ENCODE data around the gene NPR2.

The NPR2 gene

DNA sequence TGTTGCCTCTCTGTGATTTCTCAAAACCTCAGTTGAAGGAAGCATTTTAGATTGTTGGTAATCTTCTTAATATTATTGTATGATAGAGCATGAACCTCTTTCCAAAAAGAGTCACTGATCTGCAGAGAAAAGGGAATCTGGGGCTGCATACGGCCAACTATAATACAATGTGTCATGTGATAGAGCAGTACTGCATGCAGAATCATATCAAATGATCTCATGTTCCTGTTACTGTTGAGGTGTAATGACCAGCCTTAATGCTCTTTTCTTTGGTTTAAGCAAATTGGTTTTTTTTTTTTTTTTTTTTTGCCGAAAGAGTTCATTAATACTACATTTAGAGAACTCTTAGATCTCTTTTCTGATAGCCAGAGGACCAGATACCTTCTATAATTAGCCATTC is 24.4 kb upstream of the NPR2 start:
- no peak for TF ChIP-seq ZFX (IDR thresholded peaks at IDR 0.05; ENCODE audit: borderline replicate concordance)
- TF ChIP-seq, protein P1, sequence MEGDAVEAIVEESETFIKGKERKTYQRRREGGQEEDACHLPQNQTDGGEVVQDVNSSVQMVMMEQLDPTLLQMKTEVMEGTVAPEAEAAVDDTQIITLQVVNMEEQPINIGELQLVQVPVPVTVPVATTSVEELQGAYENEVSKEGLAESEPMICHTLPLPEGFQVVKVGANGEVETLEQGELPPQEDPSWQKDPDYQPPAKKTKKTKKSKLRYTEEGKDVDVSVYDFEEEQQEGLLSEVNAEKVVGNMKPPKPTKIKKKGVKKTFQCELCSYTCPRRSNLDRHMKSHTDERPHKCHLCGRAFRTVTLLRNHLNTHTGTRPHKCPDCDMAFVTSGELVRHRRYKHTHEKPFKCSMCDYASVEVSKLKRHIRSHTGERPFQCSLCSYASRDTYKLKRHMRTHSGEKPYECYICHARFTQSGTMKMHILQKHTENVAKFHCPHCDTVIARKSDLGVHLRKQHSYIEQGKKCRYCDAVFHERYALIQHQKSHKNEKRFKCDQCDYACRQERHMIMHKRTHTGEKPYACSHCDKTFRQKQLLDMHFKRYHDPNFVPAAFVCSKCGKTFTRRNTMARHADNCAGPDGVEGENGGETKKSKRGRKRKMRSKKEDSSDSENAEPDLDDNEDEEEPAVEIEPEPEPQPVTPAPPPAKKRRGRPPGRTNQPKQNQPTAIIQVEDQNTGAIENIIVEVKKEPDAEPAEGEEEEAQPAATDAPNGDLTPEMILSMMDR (IDR thresholded peaks at IDR 0.05), result no peak
- no peak overlapping the region for H3K27ac ChIP-seq

DNA sequence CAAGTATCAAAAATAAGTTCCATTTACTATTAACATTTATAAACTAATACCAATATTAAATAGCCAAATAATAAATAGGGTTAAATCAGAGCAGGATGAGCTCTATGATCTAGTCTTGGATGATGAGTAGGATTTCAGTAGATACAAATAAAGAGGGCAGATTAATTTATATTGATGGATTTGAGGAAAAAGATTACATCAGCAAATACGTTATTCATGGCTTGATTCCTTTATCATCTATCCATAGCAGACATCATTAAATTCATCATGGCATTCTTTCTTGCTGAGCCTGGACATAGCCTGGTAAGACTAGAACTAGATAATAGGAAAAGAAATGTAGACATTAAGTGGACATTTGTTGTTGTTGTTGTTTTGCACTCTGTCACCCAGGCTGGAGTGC is 23.9 kb upstream of the NPR2 start:
- no peak overlapping the region for H3K27ac ChIP-seq
- no peak for TF ChIP-seq ZFX (IDR thresholded peaks at IDR 0.05; ENCODE audit: borderline replicate concordance)
- TF ChIP-seq, protein P1 (IDR thresholded peaks at IDR 0.05), result no peak

DNA sequence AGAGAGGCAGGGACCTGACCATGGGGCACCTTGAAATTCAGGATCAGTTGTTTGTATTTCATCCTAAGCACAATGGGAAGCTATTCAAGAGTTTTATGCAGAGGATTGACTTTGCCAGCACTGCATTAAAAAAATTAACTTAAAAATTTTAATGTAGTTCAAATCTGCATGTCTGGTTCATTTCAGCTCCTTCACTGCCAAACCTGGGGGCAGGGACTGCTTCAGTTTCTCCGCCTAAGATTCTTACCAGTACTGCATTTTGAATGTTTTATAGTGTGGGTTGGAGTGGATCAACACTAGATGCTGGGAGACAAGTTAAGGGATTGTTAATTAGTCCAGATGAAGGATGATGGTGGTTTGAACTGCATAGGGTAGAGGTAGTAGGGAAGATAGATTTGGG is 21.6 kb upstream of the NPR2 start:
- TF ChIP-seq ZFX (IDR thresholded peaks at IDR 0.05; ENCODE audit: borderline replicate concordance), result no peak
- TF ChIP-seq, protein P1 (IDR thresholded peaks at IDR 0.05), result no peak
- no peak overlapping the region for H3K27ac ChIP-seq

DNA sequence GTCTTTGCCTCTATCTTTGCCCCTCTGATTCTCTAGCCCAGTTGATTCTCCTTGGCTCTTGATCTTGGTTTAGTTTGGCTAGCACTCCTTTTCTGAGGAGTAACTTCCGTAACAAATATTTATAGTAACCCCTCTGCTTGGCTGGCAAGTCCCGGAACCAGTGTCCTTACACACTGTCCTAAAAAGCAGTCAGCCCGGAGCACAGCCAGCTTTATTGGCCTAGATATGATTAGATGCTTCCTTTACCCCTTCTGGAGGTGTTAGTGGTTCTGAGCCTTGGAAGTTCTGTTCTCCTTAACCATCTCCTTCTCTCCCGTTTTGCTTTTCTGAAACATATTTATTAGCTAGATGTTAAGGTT is 20.3 kb upstream of the NPR2 start:
- peak overlapping the region; percentile 85 for H3K27ac ChIP-seq
- TF ChIP-seq ZFX (IDR thresholded peaks at IDR 0.05; ENCODE audit: borderline replicate concordance), result no peak
- TF ChIP-seq, protein P1 (IDR thresholded peaks at IDR 0.05), result no peak

DNA sequence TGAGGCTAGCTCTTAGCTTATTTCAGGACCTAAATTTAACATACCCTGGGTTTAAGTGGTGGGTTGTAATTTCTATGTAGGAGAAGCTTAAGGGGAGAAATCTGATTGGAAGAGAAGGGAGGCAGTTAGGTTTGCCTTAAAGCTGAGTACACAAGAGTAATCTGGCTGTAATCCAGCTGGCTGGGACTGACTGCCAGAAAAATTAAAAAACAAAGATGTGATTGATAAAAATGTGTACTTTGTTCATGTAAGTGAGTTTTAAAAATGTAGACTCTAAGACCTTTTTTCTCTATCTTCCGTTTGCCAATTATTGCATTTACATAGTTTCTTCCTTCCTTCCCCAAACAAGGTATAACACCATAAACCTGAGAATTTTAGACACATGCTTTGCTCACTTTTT is 19.9 kb upstream of the NPR2 start:
- H3K27ac ChIP-seq, result peak overlapping the region; percentile 85
- TF ChIP-seq, protein P1 (IDR thresholded peaks at IDR 0.05), result no peak
- no peak for TF ChIP-seq ZFX (IDR thresholded peaks at IDR 0.05; ENCODE audit: borderline replicate concordance)

DNA sequence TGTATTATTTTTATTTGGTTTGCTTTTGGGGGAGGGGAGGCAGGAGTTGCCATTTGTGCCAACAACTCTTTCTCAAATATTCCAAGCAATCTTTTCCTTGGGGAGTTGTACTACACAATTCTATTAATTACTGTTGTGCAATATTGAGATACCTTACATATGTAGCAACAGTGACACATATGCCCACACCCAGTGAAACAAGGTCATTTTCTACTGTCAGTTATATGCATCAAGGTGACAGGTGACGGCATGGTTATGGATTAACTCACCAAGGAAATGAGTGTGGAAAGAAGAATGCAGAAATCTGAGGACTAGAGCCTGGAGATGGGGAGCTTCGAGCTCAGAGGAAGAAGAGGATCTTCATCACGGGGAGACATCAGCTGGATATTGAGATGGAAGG is 19.4 kb upstream of the NPR2 start:
- peak overlapping the region; percentile 85 for H3K27ac ChIP-seq
- TF ChIP-seq ZFX (IDR thresholded peaks at IDR 0.05; ENCODE audit: borderline replicate concordance), result no peak
- TF ChIP-seq, protein P1 (IDR thresholded peaks at IDR 0.05), result no peak

DNA sequence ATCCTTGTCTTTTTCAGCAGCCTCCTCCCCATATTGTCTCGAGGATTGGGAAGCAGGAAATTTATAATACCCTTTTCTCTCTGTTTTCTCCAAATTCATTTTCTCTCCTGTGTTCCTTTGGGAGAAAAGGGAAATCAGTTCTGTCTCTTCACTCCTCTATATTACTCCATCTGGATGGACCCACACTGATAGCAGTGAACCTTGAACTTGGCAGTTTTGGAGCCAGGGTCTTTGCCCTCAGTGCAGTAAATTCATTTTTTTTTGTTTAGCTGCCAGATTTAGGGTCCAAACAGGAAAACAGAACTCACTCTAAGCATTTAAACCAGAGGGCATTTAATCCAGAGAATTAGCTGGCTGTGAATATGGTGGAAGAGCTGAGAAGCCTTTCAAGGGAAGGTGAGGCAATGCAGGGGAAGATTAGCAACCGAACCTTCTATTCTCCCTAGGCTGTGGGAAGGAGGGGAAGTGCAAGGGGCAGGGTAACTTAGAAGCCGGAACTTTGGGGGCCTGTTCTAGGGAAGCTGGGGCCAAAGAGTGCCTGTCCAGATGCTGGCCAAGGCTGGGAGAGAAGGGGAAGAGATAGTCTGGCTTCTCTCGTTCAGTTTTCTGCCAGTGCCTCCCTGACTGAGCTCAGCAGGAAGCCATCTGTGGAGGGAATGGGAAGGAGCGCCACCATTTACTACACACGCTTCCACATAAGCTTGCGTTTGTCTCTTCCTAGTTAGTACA is 16.3 kb upstream of the NPR2 start:
- H3K27ac ChIP-seq, result no peak overlapping the region
- no peak for TF ChIP-seq ZFX (IDR thresholded peaks at IDR 0.05; ENCODE audit: borderline replicate concordance)
- TF ChIP-seq, protein P1 (IDR thresholded peaks at IDR 0.05), result no peak
